HG03354 (cell line): ENCODE measurements around the gene GRHL3.

Experiments
- ATAC-seq: cut with Tn5 transposase; IDR thresholded peaks from one replicate; pipeline ENCODE4 v1.9.1; 2021; ENCODE audit warnings: mild to moderate bottlenecking; ENCODE audit not compliant: unreplicated experiment, poor library complexity, severe bottlenecking

Gene GRHL3

GRCh38 chr1:24386931-24387330 is 67.8 kb downstream of the GRHL3 start:
- ATAC-seq = no peak

- no peak for ATAC-seq
These were observed 68.5 kb downstream of the GRHL3 start for GRCh38 chr1:24387636-24388175.

GRCh38 chr1:24388331-24388885 is 69.3 kb downstream of the GRHL3 start:
- ATAC-seq = no peak

DNA sequence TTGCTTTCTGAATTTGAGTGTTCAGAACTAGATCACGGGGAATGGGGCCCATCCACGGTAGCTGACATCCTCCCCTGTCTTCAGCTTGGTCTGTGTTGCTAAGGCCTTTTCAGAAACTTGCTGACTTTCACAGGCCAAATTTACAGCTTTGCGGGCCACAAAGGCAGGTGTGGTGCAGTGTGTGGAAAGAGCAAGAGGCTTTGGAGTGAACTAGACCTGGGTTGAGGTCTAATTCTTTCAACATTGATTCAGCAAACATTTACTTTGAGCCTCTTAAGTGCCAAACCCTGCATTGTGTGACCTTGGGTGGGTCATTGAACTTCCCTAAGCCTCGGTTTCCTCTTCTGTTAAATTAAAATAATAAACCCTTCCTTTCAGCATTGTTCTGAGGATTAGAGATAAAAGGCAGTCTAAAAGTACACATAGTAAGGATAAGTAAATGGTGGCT is 70.1 kb downstream of the GRHL3 start:
- no peak for ATAC-seq

DNA sequence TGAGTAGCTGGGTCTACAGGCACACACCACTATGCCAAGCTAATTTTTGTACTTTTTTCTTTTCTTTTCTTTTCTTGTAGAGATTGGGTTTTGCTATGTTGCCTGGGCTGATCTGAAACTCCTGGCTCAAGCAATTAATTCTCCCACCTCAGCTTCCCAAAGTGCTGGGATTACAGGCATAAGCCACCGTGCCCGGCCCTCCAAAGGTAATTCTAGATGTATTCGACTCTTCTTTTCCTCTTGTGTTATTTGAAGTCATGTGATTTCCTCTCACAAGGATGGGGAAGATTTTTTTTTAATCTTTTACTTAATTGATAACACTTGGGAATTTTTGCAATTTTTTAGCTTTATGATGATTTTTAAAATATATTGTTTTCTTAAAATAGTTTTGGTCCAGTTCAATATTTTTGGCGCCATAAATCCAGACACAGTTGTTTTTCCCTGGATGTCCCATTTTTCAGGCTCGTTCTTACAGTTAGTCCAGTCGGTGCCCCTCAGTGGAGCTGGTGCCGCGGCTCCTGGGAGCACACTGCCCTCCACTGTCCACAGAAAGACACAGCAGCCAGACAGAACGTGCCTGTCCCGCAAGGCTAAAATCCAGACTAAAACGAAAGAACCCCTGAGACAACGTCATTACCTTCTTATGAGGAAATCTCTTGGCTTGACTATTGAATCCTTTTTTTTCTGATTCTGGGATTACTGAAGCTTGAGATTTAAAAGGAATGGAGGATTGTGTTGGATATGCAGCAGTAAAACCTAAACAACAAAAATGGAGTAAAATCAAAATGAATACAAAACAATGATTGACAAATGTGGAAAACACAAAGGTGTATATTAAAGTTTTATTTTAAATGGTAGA is 72.0 kb downstream of the GRHL3 start:
- peak; percentile 57 for ATAC-seq

- peak; percentile 73 for ATAC-seq
These were observed 72.9 kb downstream of the GRHL3 start for GRCh38 chr1:24391882-24392603.

- no peak for ATAC-seq
These were observed 73.4 kb downstream of the GRHL3 start for GRCh38 chr1:24392604-24392946.

GRCh38 chr1:24392982-24393650 is 74.0 kb downstream of the GRHL3 start:
- ATAC-seq = no peak

DNA sequence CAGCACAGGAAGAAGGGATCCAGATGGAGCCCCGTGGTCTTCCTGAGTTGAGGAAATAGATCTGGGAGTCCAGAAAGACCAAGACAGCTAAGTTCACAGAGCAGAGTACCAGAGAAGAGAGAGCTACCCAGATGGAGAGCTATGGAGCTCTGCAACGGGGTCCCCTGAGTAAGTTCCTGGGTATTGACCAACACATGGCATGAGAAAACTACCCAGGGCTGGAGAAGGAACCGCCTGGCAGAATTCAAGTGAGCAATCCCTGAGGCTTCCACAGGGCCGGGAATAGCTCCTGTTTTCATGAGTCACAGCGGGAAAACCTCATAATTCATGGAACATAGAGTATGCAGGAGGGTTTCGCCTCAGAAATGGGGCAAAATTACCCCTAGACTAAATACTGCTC is 74.7 kb downstream of the GRHL3 start:
- ATAC-seq = no peak

DNA sequence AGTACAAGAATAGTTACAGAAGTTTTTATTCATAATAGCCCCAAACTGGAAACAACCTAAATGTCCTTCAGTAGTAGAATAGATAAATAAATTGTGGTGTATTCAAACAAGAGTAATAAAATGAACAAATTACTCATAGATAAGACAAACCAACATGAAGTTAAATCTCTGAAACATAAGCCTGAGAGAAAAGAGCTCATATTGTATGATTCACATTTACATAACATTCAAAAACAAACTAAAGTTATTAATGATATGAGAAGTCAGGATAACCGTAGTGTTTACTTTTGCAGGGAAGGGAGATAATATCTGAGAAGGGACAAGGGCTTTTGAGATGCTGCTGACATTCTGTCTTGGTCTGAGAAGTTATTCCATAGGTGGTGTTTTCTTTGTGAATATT is 80.9 kb downstream of the GRHL3 start:
- no peak for ATAC-seq

GRCh38 chr1:24403806-24404205 is 84.6 kb downstream of the GRHL3 start:
- ATAC-seq = no peak
